Measurements from ENCODE around the gene HERC3. TPM values are rescaled to one million over a fixed set of nuclear protein-coding genes. Genes with fewer than 3 reads are reported as not detected.

HERC3 gene
- total RNA-seq, 1 experiment from 2014 or later: 5.5 TPM

- DNase-seq (ENCODE audit: low spot score) (no peak), ATAC-seq (no peak)
- Mint-ChIP-seq H3K36me3 (peaks cover 8% of the 10 kb centered on the region), H3K4me1 (peaks cover 44% of the 10 kb centered on the region), H3K4me3 (no peak overlapping the region), H3K27me3 (ENCODE audit: low read depth) (no peaks in the 10 kb centered on the region), H3K27ac (no peak overlapping the region; the same call in 1 of the 2 replicates), H3K9me3 (peaks cover 12% of the 10 kb centered on the region)
- no peak for TF ChIP-seq ZNF532 (CRISPR knock-in tag; IDR thresholded peaks at IDR 0.05; ENCODE audit: borderline replicate concordance)
- TF ChIP-seq EMX1 (CRISPR knock-in tag; IDR thresholded peaks at IDR 0.05): no peak
- no peak for TF ChIP-seq SMAD3 (CRISPR knock-in tag; IDR thresholded peaks at IDR 0.05; ENCODE audit: borderline replicate concordance)
- no peak for TF ChIP-seq USF2 (CRISPR knock-in tag; IDR thresholded peaks at IDR 0.05)
- TF ChIP-seq TCF7 (CRISPR knock-in tag; IDR thresholded peaks at IDR 0.05; ENCODE audit: low read depth): no peak
- TF ChIP-seq ARID4B (CRISPR knock-in tag; IDR thresholded peaks at IDR 0.05; ENCODE audit: borderline replicate concordance): no peak
- no peak for TF ChIP-seq FOXP4 (CRISPR knock-in tag; IDR thresholded peaks at IDR 0.05)
- TF ChIP-seq FOXJ3 (CRISPR knock-in tag; IDR thresholded peaks at IDR 0.05; ENCODE audit: borderline replicate concordance): no peak
- no peak for TF ChIP-seq GTF2I (CRISPR knock-in tag; conservative IDR thresholded peaks at IDR 0.05)
- TF ChIP-seq ZNF416 (CRISPR knock-in tag; IDR thresholded peaks at IDR 0.05): no peak
- TF ChIP-seq GRHL2 (CRISPR knock-in tag; IDR thresholded peaks at IDR 0.05; ENCODE audit: insufficient replicate concordance, severe bottlenecking): no peak
- ChIA-PET CTCF (interaction anchor here (1.8 kb wide), 1 partner anchor 13 kb away, joined by 14 read pairs; no protein-coding TSS in a partner anchor), POLR2A (no interaction called here)
Measured at GRCh38 chr4:88645994-88646393, 53.7 kb downstream of the HERC3 start.

- POLR2A ChIA-PET: no interaction called here
- peak; percentile 97 for ATAC-seq
- CTCF ChIA-PET: interaction anchor here (0.8 to 1.8 kb wide), 5 partner anchors 10 to 131 kb away, joined by 3 to 14 read pairs (median 3); no protein-coding TSS in a partner anchor
Measured at GRCh38 chr4:88646528-88647280, 54.4 kb downstream of the HERC3 start.

More at GRCh38 chr4:88646528-88647280, 54.4 kb downstream of the HERC3 start:
- DNase-seq (ENCODE audit: low spot score): peak; percentile 25
- no peak for TF ChIP-seq STAT6 (CRISPR knock-in tag; conservative IDR thresholded peaks at IDR 0.05; ENCODE audit: low read depth)
- 0 out of 2 replicates have a peak, but pooled peaks have one; percentile 27 for TF ChIP-seq ETV6 (CRISPR knock-in tag; IDR thresholded peaks at IDR 0.05)
- H3K27ac Mint-ChIP-seq: peak overlapping the region; percentile 88
- no peak overlapping the region for H3K4me3 Mint-ChIP-seq
- peaks cover 12% of the 10 kb centered on the region for H3K9me3 Mint-ChIP-seq
- H3K36me3 Mint-ChIP-seq: peaks cover 8% of the 10 kb centered on the region
- peaks cover 46% of the 10 kb centered on the region for H3K4me1 Mint-ChIP-seq
- no peaks in the 10 kb centered on the region for H3K27me3 Mint-ChIP-seq (ENCODE audit: low read depth)

All from WTC11 (cell line).